Choroid plexus epithelial cell (primary cell): ENCODE measurements around the gene ZFP57.

Source experiments
- DNase-seq: peaks from one replicate; pipeline ENCODE4 v3.0.0-alpha.2; 2010; ENCODE audit warnings: low read depth
- H3K4me3 ChIP-seq: 2 replicates; pipeline ENCODE4 v1.5.1; 2011; ENCODE audit warnings: low read depth, mild to moderate bottlenecking, control low read depth, low read length, moderate library complexity
- CTCF ChIP-seq: conservative IDR thresholded peaks from 2 replicates; pipeline ENCODE4 v1.5.1; 2011; ENCODE audit warnings: low read depth, mild to moderate bottlenecking, control low read depth, inconsistent platforms, low read length, moderate library complexity

The ZFP57 gene

DNA sequence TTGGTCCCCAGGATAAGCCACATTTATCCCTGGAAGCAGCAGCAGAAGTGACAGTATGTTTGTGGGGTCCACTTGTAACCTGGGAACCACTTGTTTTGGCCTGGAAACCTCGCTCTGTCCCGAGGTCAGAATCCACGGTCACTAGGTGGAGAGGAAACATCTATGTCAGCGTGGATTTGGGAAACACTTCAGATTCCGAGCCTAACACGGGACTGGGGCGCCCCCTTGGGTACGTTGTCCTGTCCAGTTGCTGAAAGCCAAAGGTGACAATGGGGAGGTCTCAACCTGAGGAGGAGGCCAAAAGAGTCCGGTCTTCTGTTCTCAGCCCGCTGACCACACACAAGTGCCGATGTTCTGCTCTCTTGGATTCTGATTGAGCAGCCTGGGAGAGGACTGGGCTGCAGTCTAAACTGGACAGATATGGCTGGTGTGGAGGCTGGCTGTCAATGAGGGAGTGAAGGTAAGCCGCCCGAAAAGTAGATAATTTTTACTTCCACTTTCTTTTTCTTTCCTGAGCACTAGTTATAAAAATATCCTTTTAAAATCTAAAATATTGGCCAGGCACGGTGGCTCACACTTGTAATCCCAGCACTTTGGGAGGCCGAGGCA is 4.9 kb upstream of the ZFP57 start:
- DNase-seq = no peak
- TF ChIP-seq CTCF = peak; percentile 18
- H3K4me3 ChIP-seq = no peak overlapping the region

DNA sequence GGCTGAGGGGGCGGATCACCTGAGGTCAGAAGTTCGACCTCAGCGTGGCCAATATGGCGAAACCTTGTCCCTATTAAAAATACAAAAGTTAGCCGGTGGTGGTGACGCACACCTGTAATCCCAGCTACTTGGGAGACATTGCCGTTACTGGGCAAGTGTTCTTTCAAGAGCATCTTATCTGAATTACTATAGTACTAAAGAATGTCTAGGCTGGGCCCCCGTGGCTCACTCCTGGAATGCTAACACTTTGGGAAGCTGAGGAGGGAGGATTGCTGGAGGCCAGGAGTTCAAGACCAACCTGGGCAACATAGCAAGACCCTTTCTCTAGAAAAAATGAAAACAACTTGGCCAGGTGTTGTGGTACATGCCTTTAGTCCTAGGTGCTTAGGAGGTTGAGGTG is 859 bp upstream of the ZFP57 start:
- TF ChIP-seq CTCF = no peak
- DNase-seq = no peak
- H3K4me3 ChIP-seq = no peak overlapping the region

GRCh38 chr6:29680416-29680815 is 536 bp downstream of the ZFP57 start:
- DNase-seq = no peak
- TF ChIP-seq CTCF = no peak
- H3K4me3 ChIP-seq = no peak overlapping the region

- no peak overlapping the region for H3K4me3 ChIP-seq
- no peak for DNase-seq
- no peak for TF ChIP-seq CTCF
Measured at GRCh38 chr6:29679962-29680361, 990 bp downstream of the ZFP57 start.

GRCh38 chr6:29678114-29678513 is 2.8 kb downstream of the ZFP57 start:
- peak; percentile 28 for DNase-seq
- no peak for TF ChIP-seq CTCF
- H3K4me3 ChIP-seq = no peak overlapping the region

- peak; percentile 45 for DNase-seq
- TF ChIP-seq CTCF = no peak
- H3K4me3 ChIP-seq = no peak overlapping the region
Measured at GRCh38 chr6:29676981-29677601, 3.9 kb downstream of the ZFP57 start.

DNA sequence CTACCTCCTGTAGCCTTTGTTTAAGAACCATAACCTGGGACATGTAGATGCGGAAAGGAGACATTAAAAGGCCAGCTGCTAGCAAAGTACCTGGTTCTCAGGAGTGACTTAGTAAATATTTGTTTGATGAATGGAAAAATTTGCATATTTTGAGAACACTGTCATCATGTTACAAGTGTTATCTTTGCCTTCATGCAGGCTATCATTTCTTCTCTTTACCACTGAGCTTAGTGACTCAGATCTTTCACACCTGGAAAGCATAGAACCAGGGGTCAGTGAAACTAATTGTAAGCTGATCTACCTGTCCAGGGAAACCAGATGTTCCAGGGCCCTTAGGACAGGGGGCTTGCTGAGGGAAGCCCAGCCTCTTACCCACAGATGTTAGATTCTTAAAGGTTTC is 5.4 kb downstream of the ZFP57 start:
- DNase-seq = no peak
- H3K4me3 ChIP-seq = no peak overlapping the region
- no peak for TF ChIP-seq CTCF
